ENCODE results near the gene NDUFB11. TPM values are rescaled to one million over a fixed set of nuclear protein-coding genes. Genes with fewer than 3 reads are reported as not detected.

Gene NDUFB11
- total RNA-seq, 4 donors from 2014 or later, result 44.5 to 60.2 (median 52.5) TPM

DNA sequence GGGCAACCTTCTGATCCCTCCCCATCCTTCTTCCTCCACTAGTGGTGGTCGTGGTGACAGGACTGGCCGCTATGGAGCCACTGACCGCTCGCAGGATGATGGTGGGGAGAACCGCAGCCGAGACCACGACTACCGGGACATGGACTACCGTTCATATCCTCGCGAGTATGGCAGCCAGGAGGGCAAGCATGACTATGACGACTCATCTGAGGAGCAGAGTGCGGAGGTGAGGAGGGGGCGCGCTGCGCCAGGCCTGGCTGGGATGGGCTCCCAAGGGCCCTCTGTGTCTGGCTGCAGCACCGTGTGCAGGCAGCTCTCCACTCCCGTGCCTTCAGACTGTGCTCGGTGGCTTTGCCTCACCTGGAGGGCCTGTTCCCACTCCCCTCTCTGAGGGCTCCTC is 24.8 kb upstream of the NDUFB11 start:
- TF ChIP-seq, protein P1, sequence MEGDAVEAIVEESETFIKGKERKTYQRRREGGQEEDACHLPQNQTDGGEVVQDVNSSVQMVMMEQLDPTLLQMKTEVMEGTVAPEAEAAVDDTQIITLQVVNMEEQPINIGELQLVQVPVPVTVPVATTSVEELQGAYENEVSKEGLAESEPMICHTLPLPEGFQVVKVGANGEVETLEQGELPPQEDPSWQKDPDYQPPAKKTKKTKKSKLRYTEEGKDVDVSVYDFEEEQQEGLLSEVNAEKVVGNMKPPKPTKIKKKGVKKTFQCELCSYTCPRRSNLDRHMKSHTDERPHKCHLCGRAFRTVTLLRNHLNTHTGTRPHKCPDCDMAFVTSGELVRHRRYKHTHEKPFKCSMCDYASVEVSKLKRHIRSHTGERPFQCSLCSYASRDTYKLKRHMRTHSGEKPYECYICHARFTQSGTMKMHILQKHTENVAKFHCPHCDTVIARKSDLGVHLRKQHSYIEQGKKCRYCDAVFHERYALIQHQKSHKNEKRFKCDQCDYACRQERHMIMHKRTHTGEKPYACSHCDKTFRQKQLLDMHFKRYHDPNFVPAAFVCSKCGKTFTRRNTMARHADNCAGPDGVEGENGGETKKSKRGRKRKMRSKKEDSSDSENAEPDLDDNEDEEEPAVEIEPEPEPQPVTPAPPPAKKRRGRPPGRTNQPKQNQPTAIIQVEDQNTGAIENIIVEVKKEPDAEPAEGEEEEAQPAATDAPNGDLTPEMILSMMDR (IDR thresholded peaks at IDR 0.05; ENCODE audit: low read depth), result no peak

DNA sequence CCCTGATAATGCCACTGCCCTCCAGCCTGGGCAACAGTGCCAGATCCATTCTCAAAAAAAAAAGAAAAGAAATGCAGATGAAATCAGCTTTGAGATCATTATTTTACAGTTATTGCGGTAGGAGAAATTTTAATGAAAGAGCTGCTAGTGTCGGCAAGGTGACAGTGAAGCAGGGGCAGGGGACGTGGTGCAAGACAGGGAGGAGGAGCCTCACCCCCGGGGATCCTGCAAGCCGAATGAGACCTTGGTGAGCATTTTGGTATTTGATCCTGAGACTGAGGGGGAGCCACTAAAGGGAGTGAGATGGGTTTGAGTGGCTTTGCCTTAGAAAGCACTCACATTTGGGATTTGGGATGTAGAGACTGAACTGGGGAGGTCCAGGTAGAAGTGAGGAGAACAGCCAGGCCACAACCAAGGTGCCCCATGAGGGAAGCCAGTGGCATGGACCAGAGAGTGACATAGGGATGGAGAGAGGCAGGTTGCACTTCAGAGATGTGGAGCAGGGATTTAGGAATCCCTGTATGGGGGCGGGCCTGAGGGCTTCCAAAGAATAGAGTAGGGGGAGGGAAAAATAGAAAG is 24.1 kb upstream of the NDUFB11 start:
- TF ChIP-seq, protein P1 (IDR thresholded peaks at IDR 0.05; ENCODE audit: low read depth), result no peak

DNA sequence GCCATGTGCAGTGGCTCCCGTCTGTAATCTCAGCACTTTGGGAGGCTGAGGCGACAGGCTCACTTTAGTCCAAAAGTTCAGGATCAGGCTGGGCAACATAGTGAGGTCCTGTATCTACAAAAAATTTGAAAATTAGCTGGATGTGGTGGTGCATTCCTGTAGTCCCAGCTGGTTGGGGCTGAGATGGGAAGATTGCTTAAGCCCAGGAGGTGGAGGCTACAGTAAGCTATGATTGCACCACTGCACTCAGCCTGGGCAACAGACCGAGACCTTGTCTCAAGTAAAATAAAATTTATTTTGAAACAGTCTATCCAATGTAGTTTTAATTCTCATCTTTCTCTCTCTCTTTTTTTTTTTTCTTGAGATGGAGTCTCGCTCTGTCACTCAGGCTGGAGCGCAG is 21.6 kb upstream of the NDUFB11 start:
- TF ChIP-seq, protein P1 (IDR thresholded peaks at IDR 0.05; ENCODE audit: low read depth), result no peak

DNA sequence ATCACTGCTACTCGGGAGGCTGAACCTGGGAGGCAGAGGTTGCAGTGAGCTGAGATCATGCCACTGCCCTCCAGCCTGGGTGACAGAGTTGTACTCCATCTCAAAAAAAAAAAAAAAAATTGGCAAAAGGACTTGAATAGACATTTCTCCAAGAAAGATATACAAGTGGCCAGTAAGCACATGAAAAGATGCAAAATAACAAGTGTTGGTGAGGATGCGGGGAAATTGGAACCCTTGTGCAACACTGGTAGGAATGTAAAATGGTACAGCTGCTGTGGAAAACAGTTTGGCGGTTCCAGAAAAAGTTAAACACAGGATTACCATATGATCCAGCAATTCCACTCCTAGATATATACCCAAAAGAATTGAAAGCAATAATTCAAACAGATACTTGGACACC is 19.9 kb upstream of the NDUFB11 start:
- TF ChIP-seq, protein P1 (IDR thresholded peaks at IDR 0.05; ENCODE audit: low read depth), result no peak

DNA sequence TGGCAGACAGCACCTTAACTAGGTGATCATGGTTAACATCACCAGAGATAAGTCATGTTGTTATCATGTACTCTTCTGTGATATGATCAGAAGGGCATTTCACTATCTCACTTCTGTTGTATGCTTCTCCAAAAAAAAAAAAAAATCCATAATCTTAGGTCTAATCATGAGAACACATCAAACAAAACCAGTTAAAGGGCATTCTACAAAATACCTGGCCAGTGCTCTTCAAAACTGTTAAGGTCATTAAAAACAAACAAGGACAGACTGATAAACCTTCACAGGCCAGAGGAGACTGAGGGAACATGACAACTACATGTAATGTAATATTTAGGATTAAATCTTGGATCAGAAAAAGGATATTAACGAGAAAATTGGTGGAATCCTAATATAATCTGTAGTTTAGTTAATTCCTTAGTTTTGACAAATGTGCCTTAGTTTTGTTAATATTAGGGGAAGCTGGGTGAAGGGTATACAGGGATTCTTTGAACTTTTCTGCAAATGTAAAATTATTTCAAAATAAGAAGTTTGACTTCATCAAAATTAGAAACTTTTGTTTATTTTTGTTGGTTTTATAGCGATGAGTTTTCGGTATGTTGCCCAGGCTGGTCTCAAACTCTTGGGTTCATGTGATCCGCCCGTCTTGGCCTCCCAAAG is 18.6 kb upstream of the NDUFB11 start:
- TF ChIP-seq, protein P1 (IDR thresholded peaks at IDR 0.05; ENCODE audit: low read depth), result no peak

DNA sequence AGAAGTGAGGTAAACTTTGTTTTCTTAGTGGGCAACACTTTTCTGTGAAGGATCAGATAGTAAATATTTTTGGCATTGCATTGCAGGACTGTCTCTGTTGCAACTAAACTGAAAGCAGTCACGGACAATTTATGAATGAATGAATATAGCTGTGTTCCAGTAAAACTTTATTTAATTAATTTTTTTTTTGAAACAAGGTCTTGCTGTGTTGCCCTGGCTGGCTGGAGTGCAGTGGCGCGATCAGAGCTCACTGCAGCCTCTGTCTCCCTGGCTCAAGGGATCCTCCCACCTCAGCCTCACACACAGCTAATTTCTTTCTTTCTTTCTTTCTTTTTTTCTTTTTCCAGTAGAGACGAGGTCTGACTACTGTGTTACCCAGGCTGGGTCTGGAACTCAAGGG is 16.3 kb upstream of the NDUFB11 start:
- TF ChIP-seq, protein P1 (IDR thresholded peaks at IDR 0.05; ENCODE audit: low read depth), result no peak

DNA sequence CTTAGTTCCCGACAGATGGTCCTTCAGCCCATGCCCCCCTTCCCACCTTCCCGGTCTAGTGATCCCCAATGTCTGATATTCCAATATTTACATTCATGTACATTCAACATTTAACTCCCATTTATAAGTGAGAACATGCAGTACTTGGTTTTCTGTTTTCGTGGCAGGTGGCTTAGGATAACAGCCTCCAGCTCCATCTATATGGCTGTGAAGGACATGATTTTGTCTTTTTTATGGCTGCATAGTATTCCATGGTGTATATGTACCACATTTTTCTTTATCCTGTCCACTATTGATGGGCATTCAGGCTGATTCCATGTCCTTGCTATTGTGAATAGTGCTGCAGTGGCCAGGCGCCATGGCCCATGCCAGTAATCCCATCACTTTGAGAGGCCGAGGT is 14.3 kb upstream of the NDUFB11 start:
- TF ChIP-seq, protein P1 (IDR thresholded peaks at IDR 0.05; ENCODE audit: low read depth), result no peak

Measured in subcutaneous adipose tissue (tissue), 4 donors.